Suprapubic skin (tissue), 4 donors: ENCODE results near the gene GARIN5B. TPM values are rescaled to one million over a fixed set of nuclear protein-coding genes. Genes with fewer than 3 reads are reported as not detected.

Experiments used
- DNase-seq, 2 donors: peaks; one replicate each; pipeline ENCODE4 v3.0.0-alpha.2; 2019; ENCODE audit warnings: low spot score in 2 of 2
- H3K27ac ChIP-seq: fragments of 200-600 bp; sonication (generic); one replicate; pipeline ENCODE4 v1.5.1; 2019
- H3K27me3 ChIP-seq: fragments of 200-600 bp; sonication (generic); one replicate; pipeline ENCODE4 v1.5.1; 2019
- H3K36me3 ChIP-seq: fragments of 200-600 bp; sonication (generic); one replicate; pipeline ENCODE4 v1.5.1; 2019
- H3K4me1 ChIP-seq: fragments of 200-600 bp; sonication (generic); one replicate; pipeline ENCODE4 v1.5.1; 2019
- H3K4me3 ChIP-seq: fragments of 200-600 bp; sonication (generic); one replicate; pipeline ENCODE4 v1.5.1; 2019; ENCODE audit warnings: mild to moderate bottlenecking
- H3K9me3 ChIP-seq: fragments of 200-600 bp; sonication (generic); one replicate; pipeline ENCODE4 v1.5.1; 2019
- EP300 ChIP-seq: sonication (generic); formaldehyde crosslinking; IDR thresholded peaks from one replicate; pipeline ENCODE4 v1.6.1; 2017; ENCODE audit warnings: antibody characterized with exemption
- POLR2A ChIP-seq, 2 donors: fragments of 450-650 bp; IDR thresholded peaks; one replicate each; pipeline ENCODE4 v1.6.1; 2017; ENCODE audit warnings: antibody characterized with exemption in 2 of 2, mild to moderate bottlenecking in 2 of 2, moderate library complexity in 2 of 2
- POLR2AphosphoS5 ChIP-seq, 3 donors: sonication (generic); formaldehyde crosslinking; IDR thresholded peaks; one replicate each; pipeline ENCODE4 v1.6.1; 2017; ENCODE audit warnings: antibody characterized with exemption in 3 of 3
- WGBS: methylation state at CpG from one replicate; pipeline ENCODE4 v1.1.5; 2018; 5-methylcytosine and 5-hydroxymethylcytosine counted together
- total RNA-seq, 4 donors: library from RNA; depleted of rRNA; stranded (reverse); fragments of >200 nt; gene quantifications; one replicate each; pipeline ENCODE4 v1.1.0, GENCODE V29; 2016
- TF ChIP-seq, protein P1 (sequence below), 2 donors: fragments of 200-600 bp in 1 of 2; fragments of 450-650 bp in 1 of 2; sonication (generic) in 1 of 2; IDR thresholded peaks; one replicate each; pipeline ENCODE4 v1.5.1; 2016 to 2019; ENCODE audit warnings: antibody characterized with exemption in 2 of 2, mild to moderate bottlenecking in 1 of 2, moderate library complexity in 1 of 2

Gene GARIN5B
- total RNA-seq, 4 donors from 2014 or later: not detected

DNA sequence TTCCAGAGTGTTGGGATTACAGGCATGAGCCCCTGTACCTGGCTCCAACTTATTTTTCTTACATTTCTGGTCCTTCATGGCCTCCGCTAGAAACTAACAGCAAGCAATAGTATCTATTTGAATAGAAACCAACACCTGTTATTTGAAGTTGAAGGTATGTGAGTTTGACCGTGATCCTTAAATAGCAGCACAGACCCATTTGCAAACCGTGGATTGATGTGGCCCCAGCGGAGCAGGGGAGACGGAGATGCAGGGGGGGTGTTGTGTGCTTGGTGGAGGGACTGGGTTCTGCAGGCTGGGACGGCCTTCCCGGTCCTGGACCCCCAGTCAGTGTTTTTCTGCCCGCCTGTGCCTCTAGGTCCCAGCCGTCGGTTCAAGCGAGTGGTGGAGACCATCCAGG, 54.8 kb downstream of the GARIN5B start:
- 86% methylated on average over 7 of the region's 11 CpGs for WGBS

DNA sequence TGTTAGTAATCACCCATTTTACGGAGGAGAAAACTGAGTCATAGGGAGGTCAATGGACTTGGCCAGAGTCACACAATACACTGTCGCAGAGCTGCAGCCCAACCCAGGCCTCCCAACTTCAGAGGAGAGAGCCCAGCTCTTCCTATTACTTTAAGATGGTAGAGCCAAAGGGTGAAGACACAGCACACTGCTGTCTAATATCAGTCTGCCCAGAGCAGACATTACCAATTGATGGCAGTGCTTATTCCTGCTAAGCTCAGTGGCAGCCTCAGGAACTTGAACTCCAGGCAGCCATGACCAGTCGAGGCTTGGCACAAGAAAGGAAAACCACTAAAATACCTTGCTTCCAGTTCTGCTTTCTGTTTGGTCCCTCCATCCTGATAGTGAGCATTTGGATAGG, 56.3 kb downstream of the GARIN5B start:
- Histone ChIP-seq H3K27ac (no peak overlapping the region), H3K4me1 (peaks cover 6% of the 10 kb centered on the region), H3K9me3 (no peaks in the 10 kb centered on the region), H3K4me3 (no peak overlapping the region), H3K36me3 (no peaks in the 10 kb centered on the region), H3K27me3 (no peaks in the 10 kb centered on the region)
- DNase-seq: no peak
- WGBS: 85% methylated on average over 3 of the region's 3 CpGs
- TF ChIP-seq EP300 (no peak), POLR2AphosphoS5 (IDR thresholded peaks at IDR 0.05) (no peak), POLR2A (IDR thresholded peaks at IDR 0.05) (no peak)
- TF ChIP-seq, protein P1, sequence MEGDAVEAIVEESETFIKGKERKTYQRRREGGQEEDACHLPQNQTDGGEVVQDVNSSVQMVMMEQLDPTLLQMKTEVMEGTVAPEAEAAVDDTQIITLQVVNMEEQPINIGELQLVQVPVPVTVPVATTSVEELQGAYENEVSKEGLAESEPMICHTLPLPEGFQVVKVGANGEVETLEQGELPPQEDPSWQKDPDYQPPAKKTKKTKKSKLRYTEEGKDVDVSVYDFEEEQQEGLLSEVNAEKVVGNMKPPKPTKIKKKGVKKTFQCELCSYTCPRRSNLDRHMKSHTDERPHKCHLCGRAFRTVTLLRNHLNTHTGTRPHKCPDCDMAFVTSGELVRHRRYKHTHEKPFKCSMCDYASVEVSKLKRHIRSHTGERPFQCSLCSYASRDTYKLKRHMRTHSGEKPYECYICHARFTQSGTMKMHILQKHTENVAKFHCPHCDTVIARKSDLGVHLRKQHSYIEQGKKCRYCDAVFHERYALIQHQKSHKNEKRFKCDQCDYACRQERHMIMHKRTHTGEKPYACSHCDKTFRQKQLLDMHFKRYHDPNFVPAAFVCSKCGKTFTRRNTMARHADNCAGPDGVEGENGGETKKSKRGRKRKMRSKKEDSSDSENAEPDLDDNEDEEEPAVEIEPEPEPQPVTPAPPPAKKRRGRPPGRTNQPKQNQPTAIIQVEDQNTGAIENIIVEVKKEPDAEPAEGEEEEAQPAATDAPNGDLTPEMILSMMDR (IDR thresholded peaks at IDR 0.05): no peak

More for the DNA sequence above, 54.8 kb downstream of the GARIN5B start:
- DNase-seq: no peak
- H3K9me3 ChIP-seq: no peaks in the 10 kb centered on the region
- H3K27ac ChIP-seq: no peak overlapping the region
- TF ChIP-seq EP300 (no peak), POLR2AphosphoS5 (IDR thresholded peaks at IDR 0.05) (no peak), POLR2A (IDR thresholded peaks at IDR 0.05) (no peak)
- TF ChIP-seq, protein P1 (IDR thresholded peaks at IDR 0.05): no peak
- H3K4me1 ChIP-seq: no peaks in the 10 kb centered on the region
- no peaks in the 10 kb centered on the region for H3K27me3 ChIP-seq
- no peaks in the 10 kb centered on the region for H3K36me3 ChIP-seq
- no peak overlapping the region for H3K4me3 ChIP-seq

DNA sequence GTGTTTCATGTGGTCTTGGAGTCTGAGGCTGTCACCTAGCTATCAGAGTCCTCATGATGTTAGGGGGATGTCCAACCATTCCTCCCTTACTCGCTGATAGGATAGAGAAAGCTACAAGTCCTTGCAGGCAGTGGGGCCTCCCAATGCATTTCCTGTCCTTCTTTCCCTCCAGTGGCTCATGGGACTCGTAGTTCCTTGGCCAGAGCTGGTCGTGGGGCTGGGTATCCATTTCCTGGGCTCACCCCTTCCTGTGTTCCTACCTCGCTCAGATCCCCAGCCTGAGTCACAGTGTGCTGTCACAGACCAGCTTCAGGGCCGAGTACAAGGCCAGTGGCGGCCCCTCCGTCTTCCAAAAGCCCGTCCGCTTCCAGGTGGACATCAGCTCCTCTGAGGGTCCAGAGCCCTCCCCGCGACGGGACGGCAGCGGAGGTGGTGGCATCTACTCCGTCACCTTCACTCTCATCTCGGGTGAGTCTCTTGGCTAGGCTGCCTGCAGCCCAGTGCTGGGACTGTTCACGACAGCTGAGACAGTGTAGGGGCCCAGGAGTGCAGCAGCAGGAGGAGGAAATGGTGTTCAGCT, 57.0 kb downstream of the GARIN5B start:
- Histone ChIP-seq H3K9me3 (no peaks in the 10 kb centered on the region), H3K27ac (no peak overlapping the region), H3K4me3 (no peak overlapping the region), H3K36me3 (no peaks in the 10 kb centered on the region), H3K4me1 (peaks cover 12% of the 10 kb centered on the region), H3K27me3 (no peaks in the 10 kb centered on the region)
- DNase-seq: no peak
- TF ChIP-seq, protein P1 (IDR thresholded peaks at IDR 0.05): no peak
- no peak for TF ChIP-seq POLR2A (IDR thresholded peaks at IDR 0.05)
- TF ChIP-seq EP300: no peak
- 92% methylated on average over 17 of the region's 17 CpGs for WGBS

DNA sequence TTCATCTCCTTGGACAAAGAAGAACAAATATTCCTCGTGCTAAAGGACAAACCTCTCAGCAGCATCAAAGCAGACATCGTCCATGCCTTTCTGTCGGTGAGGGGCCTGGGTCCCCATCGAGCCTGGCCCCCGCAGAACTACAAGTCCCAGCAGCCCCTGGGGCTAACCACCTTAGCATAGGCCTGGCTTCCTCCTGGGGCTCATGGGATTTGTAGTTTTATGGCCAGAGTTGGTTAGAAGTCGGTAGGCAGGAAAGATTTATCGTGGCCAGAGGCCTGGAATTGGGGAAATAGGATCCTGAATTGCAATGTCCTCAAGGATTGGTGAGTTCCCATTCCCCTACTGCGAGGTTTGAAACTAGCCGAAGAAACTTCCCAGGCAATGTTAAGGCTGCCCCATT, 57.6 kb downstream of the GARIN5B start:
- Histone ChIP-seq H3K36me3 (no peaks in the 10 kb centered on the region), H3K4me3 (no peak overlapping the region), H3K4me1 (peaks cover 12% of the 10 kb centered on the region), H3K9me3 (no peaks in the 10 kb centered on the region), H3K27me3 (no peaks in the 10 kb centered on the region), H3K27ac (no peak overlapping the region)
- no peak for TF ChIP-seq POLR2A (IDR thresholded peaks at IDR 0.05)
- no peak for TF ChIP-seq EP300
- no peak for TF ChIP-seq POLR2AphosphoS5 (IDR thresholded peaks at IDR 0.05)
- TF ChIP-seq, protein P1 (IDR thresholded peaks at IDR 0.05): no peak
- 80% methylated on average over 9 of the region's 9 CpGs for WGBS
- no peak for DNase-seq

DNA sequence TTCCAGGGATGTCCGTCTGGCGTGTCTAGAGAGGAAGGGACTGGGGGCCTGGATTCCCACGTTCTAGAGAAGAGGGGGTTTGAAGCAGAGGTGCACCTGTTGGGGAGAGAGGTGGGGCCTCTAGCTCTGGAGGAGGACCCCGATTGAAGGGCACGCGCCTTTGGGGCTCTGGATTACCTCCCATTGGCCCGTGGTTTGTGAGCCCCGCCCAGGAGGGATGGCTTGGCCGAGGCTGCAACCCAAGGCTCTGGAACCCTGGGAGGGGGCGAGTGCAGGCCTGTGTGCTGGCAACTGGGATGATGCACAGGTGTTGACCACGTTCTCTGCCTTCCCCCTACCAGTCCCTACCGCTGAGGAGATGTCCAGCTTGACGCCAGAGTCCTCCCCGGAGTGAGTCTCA, 58.1 kb downstream of the GARIN5B start:
- Histone ChIP-seq H3K4me3 (no peak overlapping the region), H3K36me3 (no peaks in the 10 kb centered on the region), H3K27me3 (no peaks in the 10 kb centered on the region), H3K4me1 (peaks cover 12% of the 10 kb centered on the region), H3K27ac (no peak overlapping the region), H3K9me3 (no peaks in the 10 kb centered on the region)
- no peak for DNase-seq
- 70% methylated on average over 14 of the region's 14 CpGs for WGBS
- TF ChIP-seq, protein P1 (IDR thresholded peaks at IDR 0.05): no peak
- TF ChIP-seq POLR2A (IDR thresholded peaks at IDR 0.05): no peak
- no peak for TF ChIP-seq POLR2AphosphoS5 (IDR thresholded peaks at IDR 0.05)

Other genes starting within 250 kb of the GARIN5B start
- gene PPP1R12C, start 245.6 kb downstream of the GARIN5B start, total RNA-seq: 100 to 1,000 TPM in 1 of 4 donors, 10 to 100 TPM in 3; 51.7 to 126 (median 78.7) TPM
- 10 to 100 TPM; 13.6 to 46.7 (median 19.6) TPM for gene TNNT1, start 214.1 kb downstream of the GARIN5B start, total RNA-seq
- gene TNNI3, start 205.5 kb downstream of the GARIN5B start, total RNA-seq: 1 to 10 TPM; 1.7 to 4.7 (median 3.2) TPM
- 10 to 100 TPM in 1 of 4 donors, 1 to 10 TPM in 1, under 1 TPM in 2; 0.48 to 10.6 (median 3.1) TPM for gene DNAAF3, start 196.6 kb downstream of the GARIN5B start, total RNA-seq
- 1 to 10 TPM in 3 of 4 donors, not detected in 1; 1.1 to 7.8 (median 6.8) TPM for gene SYT5, start 183.0 kb downstream of the GARIN5B start, total RNA-seq
- 1 to 10 TPM in 2 of 4 donors, under 1 TPM in 1, not detected in 1; 0.34 to 1.4 (median 1.1) TPM for gene PTPRH, start 153.8 kb downstream of the GARIN5B start, total RNA-seq
- gene TMEM86B, start 134.5 kb downstream of the GARIN5B start, total RNA-seq: 1 to 10 TPM; 2.0 to 9.4 (median 4.2) TPM
- 10 to 100 TPM; 49.0 to 56.2 (median 51.3) TPM for gene PPP6R1, start 104.2 kb downstream of the GARIN5B start, total RNA-seq
- 10 to 100 TPM; 17.9 to 46.7 (median 36.7) TPM for gene HSPBP1, start 83.2 kb downstream of the GARIN5B start, total RNA-seq
- gene BRSK1, start 79.3 kb downstream of the GARIN5B start, total RNA-seq: 1 to 10 TPM in 3 of 4 donors, under 1 TPM in 1; 0.68 to 2.3 (median 1.6) TPM
- gene TMEM150B, start 37.9 kb downstream of the GARIN5B start, total RNA-seq: not detected
- gene KMT5C, start 23.4 kb downstream of the GARIN5B start, total RNA-seq: 10 to 100 TPM; 17.3 to 61.8 (median 39.1) TPM
- 1 to 10 TPM in 3 of 4 donors, under 1 TPM in 1; 0.47 to 1.9 (median 1.3) TPM for gene COX6B2, start 8.5 kb downstream of the GARIN5B start, total RNA-seq
- 1 to 10 TPM in 3 of 4 donors, under 1 TPM in 1; 0.97 to 1.7 (median 1.2) TPM for gene IL11, start 7.2 kb upstream of the GARIN5B start, total RNA-seq
- not detected for gene TMEM190, start 13.6 kb upstream of the GARIN5B start, total RNA-seq
- gene TMEM238, start 21.0 kb upstream of the GARIN5B start, total RNA-seq: 10 to 100 TPM in 3 of 4 donors, 1 to 10 TPM in 1; 6.3 to 37.1 (median 29.3) TPM
- 100 to 1,000 TPM; 605 to 767 (median 714) TPM for gene RPL28, start 22.7 kb upstream of the GARIN5B start, total RNA-seq
- gene UBE2S, start 44.5 kb upstream of the GARIN5B start, total RNA-seq: 10 to 100 TPM in 2 of 4 donors, 1 to 10 TPM in 2; 7.4 to 17.0 (median 12.2) TPM
- under 1 TPM in 2 of 4 donors, not detected in 2; 0.08 to 0.26 TPM for gene SHISA7, start 80.0 kb upstream of the GARIN5B start, total RNA-seq
- gene ISOC2, start 98.4 kb upstream of the GARIN5B start, total RNA-seq: 10 to 100 TPM; 44.7 to 97.2 (median 87.5) TPM
- not detected for gene C19orf85, start 101.5 kb upstream of the GARIN5B start, total RNA-seq
- gene ZNF628, start 113.4 kb upstream of the GARIN5B start, total RNA-seq: 10 to 100 TPM; 17.3 to 22.9 (median 19.8) TPM
- gene NAT14, start 121.9 kb upstream of the GARIN5B start, total RNA-seq: 1 to 10 TPM; 2.4 to 4.8 (median 4.0) TPM
- gene SSC5D, start 125.2 kb upstream of the GARIN5B start, total RNA-seq: 1 to 10 TPM in 2 of 4 donors, under 1 TPM in 2; 0.57 to 2.1 (median 1.0) TPM
- gene SBK2, start 173.9 kb upstream of the GARIN5B start, total RNA-seq: not detected
- gene SBK3, start 182.3 kb upstream of the GARIN5B start, total RNA-seq: not detected
- 1 to 10 TPM; 1.8 to 3.1 (median 2.8) TPM for gene ZNF579, start 217.6 kb upstream of the GARIN5B start, total RNA-seq
- gene FIZ1, start 236.3 kb upstream of the GARIN5B start, total RNA-seq: 1 to 10 TPM; 7.6 to 9.2 (median 8.5) TPM
- 10 to 100 TPM; 29.4 to 49.9 (median 47.0) TPM for gene ZNF524, start 237.0 kb upstream of the GARIN5B start, total RNA-seq
- 10 to 100 TPM in 2 of 4 donors, 1 to 10 TPM in 2; 7.6 to 14.2 (median 9.9) TPM for gene ZNF865, start 242.4 kb upstream of the GARIN5B start, total RNA-seq